ENCODE measurements around the gene OR4C6. TPM values are rescaled to one million over a fixed set of nuclear protein-coding genes. Genes with fewer than 3 reads are reported as not detected.

The OR4C6 gene
- total RNA-seq, 1 experiment from 2014 or later: not detected

DNA sequence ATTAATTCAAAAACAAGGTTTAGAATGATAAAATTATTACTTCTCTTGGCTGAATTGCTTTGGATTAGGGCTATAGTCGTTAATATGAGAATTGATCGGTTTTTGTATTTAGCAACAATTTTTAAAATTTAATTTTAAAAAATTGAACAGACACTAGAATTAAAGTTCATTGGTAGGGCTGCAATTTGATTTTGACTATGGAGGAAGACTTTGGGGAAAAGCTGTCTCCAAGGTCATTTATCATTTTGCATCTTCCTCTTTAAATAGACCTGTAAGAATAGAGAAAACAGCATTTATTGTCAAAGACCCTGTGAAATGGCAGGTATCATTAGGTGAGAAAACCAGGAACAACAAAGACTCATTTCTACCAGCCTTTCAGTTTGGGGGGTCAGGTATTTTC is 14.0 kb upstream of the OR4C6 start, which contains the start of gene OR4S2:
Gene OR4S2 (plus strand): TSS at position 301 of the 400 bp plus-strand sequence. CDS start 2,577 bp downstream, outside the sequence.
- no peaks in the 10 kb centered on the region for H3K36me3 ChIP-seq (ENCODE audit: control insufficient read depth in 1 of 2, insufficient read depth in 2 of 2, low read length in 2 of 2)
- H3K9me3 ChIP-seq (ENCODE audit: control insufficient read depth in 1 of 2, insufficient read depth in 1 of 2, low read depth in 1 of 2, low read length in 2 of 2): peaks cover 17 to 35% of the 10 kb centered on the region in 2 experiments; a peak in 2 of 4 replicates
- ChIA-PET POLR2A (no interaction called here), CTCF (no interaction called here), RAD21 (ENCODE audit: low non-redundant PET in 1 of 2, low total read pairs in 2 of 2, uncharacterized antibody in 2 of 2, unreplicated experiment in 2 of 2) (no interaction called here)
- H3K79me2 ChIP-seq (ENCODE audit: insufficient read depth, low read length): no peaks in the 10 kb centered on the region
- H4K20me1 ChIP-seq (ENCODE audit: insufficient read depth): no peaks in the 10 kb centered on the region
- DNase-seq (ENCODE audit: low read depth, low spot score) (no peak), ATAC-seq (no peak)
- TF ChIP-seq EGR1 (IDR thresholded peaks at IDR 0.05; ENCODE audit: low read depth) (no peak), CEBPB (IDR thresholded peaks at IDR 0.05; ENCODE audit: low read depth) (no peak), EZH2phosphoT487 (IDR thresholded peaks at IDR 0.05; ENCODE audit: borderline replicate concordance) (no peak), ZNF274 (IDR thresholded peaks at IDR 0.05; ENCODE audit: low read depth, low read length) (no peak), POLR2A (IDR thresholded peaks at IDR 0.05; ENCODE audit: borderline replicate concordance, extremely low read depth, insufficient read depth, insufficient read length) (no peak), CBX3 (IDR thresholded peaks at IDR 0.05; ENCODE audit: low read depth) (no peak), FOSL1 (IDR thresholded peaks at IDR 0.05; ENCODE audit: low read depth) (no peak), SRF (IDR thresholded peaks at IDR 0.05; ENCODE audit: low read depth) (no peak)
- TF ChIP-seq, protein P1, sequence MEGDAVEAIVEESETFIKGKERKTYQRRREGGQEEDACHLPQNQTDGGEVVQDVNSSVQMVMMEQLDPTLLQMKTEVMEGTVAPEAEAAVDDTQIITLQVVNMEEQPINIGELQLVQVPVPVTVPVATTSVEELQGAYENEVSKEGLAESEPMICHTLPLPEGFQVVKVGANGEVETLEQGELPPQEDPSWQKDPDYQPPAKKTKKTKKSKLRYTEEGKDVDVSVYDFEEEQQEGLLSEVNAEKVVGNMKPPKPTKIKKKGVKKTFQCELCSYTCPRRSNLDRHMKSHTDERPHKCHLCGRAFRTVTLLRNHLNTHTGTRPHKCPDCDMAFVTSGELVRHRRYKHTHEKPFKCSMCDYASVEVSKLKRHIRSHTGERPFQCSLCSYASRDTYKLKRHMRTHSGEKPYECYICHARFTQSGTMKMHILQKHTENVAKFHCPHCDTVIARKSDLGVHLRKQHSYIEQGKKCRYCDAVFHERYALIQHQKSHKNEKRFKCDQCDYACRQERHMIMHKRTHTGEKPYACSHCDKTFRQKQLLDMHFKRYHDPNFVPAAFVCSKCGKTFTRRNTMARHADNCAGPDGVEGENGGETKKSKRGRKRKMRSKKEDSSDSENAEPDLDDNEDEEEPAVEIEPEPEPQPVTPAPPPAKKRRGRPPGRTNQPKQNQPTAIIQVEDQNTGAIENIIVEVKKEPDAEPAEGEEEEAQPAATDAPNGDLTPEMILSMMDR (IDR thresholded peaks at IDR 0.05 in 2 of 3, conservative IDR thresholded peaks at IDR 0.05 in 1 of 3; ENCODE audit: borderline replicate concordance in 1 of 3, insufficient read depth in 1 of 3, low read depth in 2 of 3, low read length in 2 of 3): no peak
- TF ChIP-seq, protein P2, sequence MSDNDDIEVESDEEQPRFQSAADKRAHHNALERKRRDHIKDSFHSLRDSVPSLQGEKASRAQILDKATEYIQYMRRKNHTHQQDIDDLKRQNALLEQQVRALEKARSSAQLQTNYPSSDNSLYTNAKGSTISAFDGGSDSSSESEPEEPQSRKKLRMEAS (IDR thresholded peaks at IDR 0.05): no peak
- no peak within 1 kb of the TSS for H3K4me3 ChIP-seq (replicated peaks in 1 of 2; ENCODE audit: low read depth in 1 of 2, low read length in 2 of 2)
- intact Hi-C loops (cut with micrococcal nuclease): loop anchor here (10.0 kb wide), 1 partner anchor 743 kb away; no protein-coding TSS in a partner anchor
- BruUV-seq (replicated peaks): no TSS peak
- H3K4me1 ChIP-seq (ENCODE audit: control insufficient read depth in 1 of 2, insufficient read depth in 2 of 2, low read length in 2 of 2): no peaks in the 10 kb centered on the region
- H3K27ac ChIP-seq (ENCODE audit: low read depth, low read length): no peak within 1 kb of the TSS
- H2AFZ ChIP-seq (ENCODE audit: low read depth, low read length, poor library complexity, severe bottlenecking): no peak within 1 kb of the TSS
- no peaks in the 10 kb centered on the region for H3K9me2 ChIP-seq (ENCODE audit: insufficient read depth)
- H3K27me3 ChIP-seq (ENCODE audit: insufficient read depth, low read length): no peaks in the 10 kb centered on the region
- no peak within 1 kb of the TSS for H3K4me2 ChIP-seq (ENCODE audit: low read length)
- H3K9ac ChIP-seq (ENCODE audit: low read length): no peak within 1 kb of the TSS
